ENCODE data around the gene PYM1.

Gene PYM1

DNA sequence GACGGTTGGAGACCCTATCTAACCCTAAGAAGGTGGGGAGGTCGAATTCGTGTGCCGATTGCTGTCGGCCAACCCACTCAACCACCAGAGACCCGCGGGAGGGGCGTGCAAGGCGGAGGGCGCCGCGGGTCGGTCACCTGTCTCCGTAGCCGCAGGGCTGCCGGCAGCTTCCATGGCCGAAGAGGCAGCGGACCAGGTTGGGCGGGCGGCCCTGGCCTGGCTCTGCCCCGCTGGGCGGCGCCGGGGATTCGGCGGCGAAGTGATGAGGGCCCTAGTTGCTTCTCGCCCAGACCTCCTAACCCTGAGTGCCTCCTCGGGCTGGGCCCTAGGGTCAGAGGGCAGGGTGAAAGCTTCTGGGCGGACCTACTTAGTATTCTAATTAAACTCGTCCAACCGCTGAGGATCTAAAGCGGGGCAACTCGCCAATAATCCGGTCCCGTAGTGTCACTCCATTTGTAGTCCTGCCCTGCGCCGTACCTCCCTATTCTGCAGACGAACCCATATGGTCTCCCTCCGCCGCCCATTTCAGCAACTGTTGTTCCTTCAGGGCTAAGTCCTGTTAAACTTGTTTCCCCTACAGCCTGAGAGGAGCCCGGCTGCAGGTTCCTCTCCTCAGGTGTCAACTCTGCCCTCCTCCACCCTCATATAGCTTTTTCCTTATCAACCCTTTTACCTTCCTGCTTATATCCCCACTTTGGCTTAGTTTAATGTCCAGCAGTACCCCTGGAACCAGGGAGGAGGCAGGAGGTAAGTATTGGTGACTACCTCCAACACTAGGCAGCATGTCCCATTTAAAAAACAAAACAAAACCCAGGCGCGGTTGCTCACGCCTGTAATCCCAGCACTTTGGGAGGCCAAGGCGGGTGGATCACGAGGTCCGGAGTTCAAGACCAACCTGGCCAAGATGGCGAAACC, at the start of gene PYM1:
Gene PYM1 (minus strand): TSS at position 307 of the 915 bp plus-strand sequence. CDS start 133 bp downstream, at position 174.
- Mint-ChIP-seq H3K27me3 (no peaks in the 10 kb centered on the region), H3K36me3 (ENCODE audit: low read depth) (peaks cover 52% of the 10 kb centered on the region), H3K4me1 (ENCODE audit: low read depth) (peaks cover 67% of the 10 kb centered on the region), H3K4me3 (peak within 1 kb of the TSS; percentile 95), H3K27ac (peak within 1 kb of the TSS; percentile 99), H3K9me3 (no peaks in the 10 kb centered on the region)
- intact Hi-C loops (cut with micrococcal nuclease): loop anchor here (1.0 to 2.0 kb wide), 4 partner anchors 13 to 111 kb away; partner anchors contain the start of genes DNAJC14 and SARNP

GRCh38 chr12:55974308-55974730, 46.6 kb upstream of the PYM1 start:
- H3K27ac Mint-ChIP-seq: no peak overlapping the region
- H3K9me3 Mint-ChIP-seq: no peaks in the 10 kb centered on the region
- H3K27me3 Mint-ChIP-seq: no peaks in the 10 kb centered on the region
- peaks cover 43% of the 10 kb centered on the region for H3K36me3 Mint-ChIP-seq (ENCODE audit: low read depth)
- peaks cover 34% of the 10 kb centered on the region for H3K4me1 Mint-ChIP-seq (ENCODE audit: low read depth)
- H3K4me3 Mint-ChIP-seq: no peak overlapping the region
- intact Hi-C loops (cut with micrococcal nuclease): no loop called here

DNA sequence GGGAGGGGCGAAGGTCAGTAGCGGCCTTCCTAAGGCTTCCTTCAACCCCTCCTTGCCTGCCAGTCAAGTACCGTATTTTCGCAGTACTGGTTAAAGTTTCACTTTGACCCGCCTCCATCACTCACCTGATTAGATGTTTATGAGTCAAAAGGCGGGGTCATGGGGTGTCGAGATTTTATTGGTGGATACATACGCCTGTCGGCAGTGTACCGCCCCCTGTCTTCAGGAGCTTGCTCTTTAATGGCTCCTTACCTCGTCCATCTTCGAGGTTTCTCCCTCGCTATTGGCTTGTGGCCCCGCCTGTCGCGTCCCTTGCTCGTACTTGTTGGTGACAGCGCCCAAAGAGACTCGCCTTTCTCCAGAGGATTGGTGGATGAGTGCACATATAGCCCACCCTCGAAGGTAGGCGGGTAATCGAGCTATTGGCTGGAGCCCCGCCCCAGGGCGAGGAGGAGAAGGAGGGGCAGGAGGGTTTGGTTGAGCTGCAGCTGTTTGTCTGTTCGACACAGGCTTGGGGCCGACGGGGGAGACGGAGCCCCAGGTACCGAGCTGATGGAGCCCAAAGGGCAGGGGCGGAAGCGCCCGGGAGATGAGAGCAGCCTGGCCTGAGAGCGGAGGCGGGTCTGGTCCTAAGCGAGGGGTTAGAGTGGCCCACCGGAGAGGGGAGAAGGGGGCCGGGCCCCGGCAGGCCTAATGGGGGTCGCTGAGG, 46.1 kb upstream of the PYM1 start, which contains the start of gene RAB5B:
Gene RAB5B (plus strand): TSS at position 480 of the 709 bp plus-strand sequence. CDS start 12,883 bp downstream, outside the sequence.
- no peaks in the 10 kb centered on the region for H3K27me3 Mint-ChIP-seq
- peaks cover 37% of the 10 kb centered on the region for H3K36me3 Mint-ChIP-seq (ENCODE audit: low read depth)
- no peak within 1 kb of the TSS for H3K4me3 Mint-ChIP-seq
- H3K4me1 Mint-ChIP-seq (ENCODE audit: low read depth): peaks cover 34% of the 10 kb centered on the region
- no peaks in the 10 kb centered on the region for H3K9me3 Mint-ChIP-seq
- intact Hi-C loops (cut with micrococcal nuclease): no loop called here
- H3K27ac Mint-ChIP-seq: no peak within 1 kb of the TSS

- Mint-ChIP-seq H3K36me3 (ENCODE audit: low read depth) (peaks cover 31% of the 10 kb centered on the region), H3K4me3 (no peak overlapping the region), H3K4me1 (ENCODE audit: low read depth) (peaks cover 30% of the 10 kb centered on the region), H3K9me3 (no peaks in the 10 kb centered on the region), H3K27ac (no peak overlapping the region), H3K27me3 (no peaks in the 10 kb centered on the region)
- intact Hi-C loops (cut with micrococcal nuclease): no loop called here
These were observed 45.4 kb upstream of the PYM1 start for GRCh38 chr12:55972911-55973598.

GRCh38 chr12:55972456-55972855, 44.8 kb upstream of the PYM1 start:
- H3K36me3 Mint-ChIP-seq (ENCODE audit: low read depth): peaks cover 26% of the 10 kb centered on the region
- H3K27me3 Mint-ChIP-seq: no peaks in the 10 kb centered on the region
- no peak overlapping the region for H3K4me3 Mint-ChIP-seq
- H3K9me3 Mint-ChIP-seq: no peaks in the 10 kb centered on the region
- intact Hi-C loops (cut with micrococcal nuclease): no loop called here
- no peak overlapping the region for H3K27ac Mint-ChIP-seq
- peaks cover 30% of the 10 kb centered on the region for H3K4me1 Mint-ChIP-seq (ENCODE audit: low read depth)

- Mint-ChIP-seq H3K4me1 (ENCODE audit: low read depth) (peaks cover 30% of the 10 kb centered on the region), H3K27ac (no peak overlapping the region), H3K4me3 (no peak overlapping the region), H3K36me3 (ENCODE audit: low read depth) (peaks cover 24% of the 10 kb centered on the region), H3K9me3 (no peaks in the 10 kb centered on the region), H3K27me3 (no peaks in the 10 kb centered on the region)
- intact Hi-C loops (cut with micrococcal nuclease): no loop called here
These were observed 44.3 kb upstream of the PYM1 start for GRCh38 chr12:55972042-55972441.

- intact Hi-C loops (cut with micrococcal nuclease): no loop called here
- H3K9me3 Mint-ChIP-seq: no peaks in the 10 kb centered on the region
- peaks cover 32% of the 10 kb centered on the region for H3K4me1 Mint-ChIP-seq (ENCODE audit: low read depth)
- no peak overlapping the region for H3K4me3 Mint-ChIP-seq
- H3K27ac Mint-ChIP-seq: peak overlapping the region; percentile 6
- H3K27me3 Mint-ChIP-seq: no peaks in the 10 kb centered on the region
- peaks cover 23% of the 10 kb centered on the region for H3K36me3 Mint-ChIP-seq (ENCODE audit: low read depth)
These were observed 43.1 kb upstream of the PYM1 start for GRCh38 chr12:55970775-55971174.

GRCh38 chr12:55969356-55969755, 41.7 kb upstream of the PYM1 start:
- H3K36me3 Mint-ChIP-seq (ENCODE audit: low read depth): peaks cover 23% of the 10 kb centered on the region
- H3K4me3 Mint-ChIP-seq: no peak overlapping the region
- intact Hi-C loops (cut with micrococcal nuclease): no loop called here
- no peaks in the 10 kb centered on the region for H3K27me3 Mint-ChIP-seq
- no peaks in the 10 kb centered on the region for H3K9me3 Mint-ChIP-seq
- no peak overlapping the region for H3K27ac Mint-ChIP-seq
- peaks cover 37% of the 10 kb centered on the region for H3K4me1 Mint-ChIP-seq (ENCODE audit: low read depth)

DNA sequence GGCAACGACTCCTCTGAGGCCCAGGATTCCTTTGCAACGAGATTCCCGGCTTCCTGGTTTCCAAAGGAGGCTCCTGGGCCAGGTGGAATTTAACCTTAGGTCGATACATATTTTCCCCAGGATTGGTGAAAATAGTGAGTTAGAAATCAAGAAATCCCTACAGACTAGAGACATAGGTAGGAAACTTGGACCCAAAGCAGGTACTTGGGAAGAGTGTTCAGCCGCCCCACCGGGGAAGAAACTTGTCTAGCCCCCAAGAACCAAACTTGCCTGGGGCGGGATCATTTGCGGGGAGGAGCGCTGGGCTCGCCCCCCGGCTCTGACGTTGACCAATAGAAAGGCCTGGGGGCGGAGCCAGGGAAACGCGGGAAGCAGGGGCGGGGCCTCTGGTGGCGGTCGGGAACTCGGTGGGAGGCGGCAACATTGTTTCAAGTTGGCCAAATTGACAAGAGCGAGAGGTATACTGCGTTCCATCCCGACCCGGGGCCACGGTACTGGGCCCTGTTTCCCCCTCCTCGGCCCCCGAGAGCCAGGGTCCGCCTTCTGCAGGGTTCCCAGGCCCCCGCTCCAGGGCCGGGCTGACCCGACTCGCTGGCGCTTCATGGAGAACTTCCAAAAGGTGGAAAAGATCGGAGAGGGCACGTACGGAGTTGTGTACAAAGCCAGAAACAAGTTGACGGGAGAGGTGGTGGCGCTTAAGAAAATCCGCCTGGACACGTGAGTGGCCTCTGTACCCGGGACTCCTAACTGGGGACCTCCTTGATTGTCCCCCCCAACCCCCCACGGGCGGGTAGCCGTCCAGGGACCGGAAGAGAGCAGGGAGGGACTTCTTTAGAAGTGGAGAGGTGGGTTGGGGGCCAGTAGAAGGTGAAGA, 39.0 kb upstream of the PYM1 start, which contains the start of gene CDK2:
Gene CDK2 (plus strand): TSS at position 423 of the 874 bp plus-strand sequence. CDS start 179 bp downstream, at position 602.
- peak within 1 kb of the TSS; percentile 80 for H3K27ac Mint-ChIP-seq
- intact Hi-C loops (cut with micrococcal nuclease): no loop called here

DNA sequence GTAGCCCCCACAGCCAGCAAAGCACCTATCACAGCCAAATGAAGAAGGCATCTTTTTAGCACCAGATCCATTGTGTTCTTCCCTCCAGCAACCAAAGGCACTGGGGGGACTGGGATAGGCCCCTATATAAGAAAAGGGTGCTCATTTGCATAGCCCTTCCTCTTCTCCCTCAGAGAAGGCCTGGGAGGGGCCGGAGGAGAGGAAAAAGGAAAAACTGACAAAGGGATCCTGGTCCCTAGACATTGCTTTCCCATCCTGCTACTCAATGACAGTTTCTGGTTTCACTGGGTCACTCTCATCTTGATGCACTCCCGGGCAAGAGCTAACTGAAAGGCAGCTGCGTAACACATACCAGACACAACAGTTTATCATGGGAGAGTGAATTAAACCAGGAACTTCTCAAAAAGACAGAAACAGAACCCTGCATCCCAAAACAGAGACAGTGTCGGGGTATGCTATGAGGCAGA, 38.3 kb upstream of the PYM1 start, which contains the start of gene PMEL:
Gene PMEL (minus strand): TSS at position 102 of the 467 bp plus-strand sequence. CDS start 31 bp downstream, at position 71.
- Mint-ChIP-seq H3K4me1 (ENCODE audit: low read depth) (peaks cover 31% of the 10 kb centered on the region), H3K9me3 (no peaks in the 10 kb centered on the region), H3K27ac (peak within 1 kb of the TSS; percentile 80), H3K4me3 (peak within 1 kb of the TSS; percentile 86), H3K27me3 (no peaks in the 10 kb centered on the region), H3K36me3 (ENCODE audit: low read depth) (peaks cover 16% of the 10 kb centered on the region)
- intact Hi-C loops (cut with micrococcal nuclease): no loop called here

More for the DNA sequence above, 39.0 kb upstream of the PYM1 start, which contains the start of gene CDK2:
- H3K36me3 Mint-ChIP-seq (ENCODE audit: low read depth): peaks cover 23% of the 10 kb centered on the region
- peaks cover 37% of the 10 kb centered on the region for H3K4me1 Mint-ChIP-seq (ENCODE audit: low read depth)
- no peaks in the 10 kb centered on the region for H3K27me3 Mint-ChIP-seq
- H3K4me3 Mint-ChIP-seq: peak within 1 kb of the TSS; percentile 86
- H3K9me3 Mint-ChIP-seq: no peaks in the 10 kb centered on the region

DNA sequence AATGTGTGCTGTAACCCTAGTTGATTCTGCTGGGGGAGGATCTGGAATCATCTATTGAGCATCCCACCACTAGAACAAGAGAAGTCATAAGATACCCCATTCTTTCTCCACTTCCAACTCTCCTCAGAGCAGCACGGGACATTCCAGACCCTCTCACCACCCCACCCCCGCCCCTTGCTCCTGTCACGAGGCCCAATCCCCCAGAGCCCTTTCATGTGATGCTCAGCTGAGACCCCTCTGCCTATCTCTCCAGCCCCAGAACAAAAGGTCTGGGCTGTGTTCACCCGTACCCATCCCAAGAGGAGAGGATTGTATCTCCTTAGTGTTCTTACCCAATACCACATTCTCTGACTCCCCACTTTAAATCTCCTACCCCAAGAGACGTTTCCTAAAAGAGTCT, 37.5 kb upstream of the PYM1 start:
- Mint-ChIP-seq H3K27ac (peak overlapping the region; percentile 12), H3K4me3 (no peak overlapping the region), H3K4me1 (ENCODE audit: low read depth) (peaks cover 29% of the 10 kb centered on the region), H3K9me3 (no peaks in the 10 kb centered on the region), H3K36me3 (ENCODE audit: low read depth) (peaks cover 10% of the 10 kb centered on the region), H3K27me3 (no peaks in the 10 kb centered on the region)
- intact Hi-C loops (cut with micrococcal nuclease): no loop called here

DNA sequence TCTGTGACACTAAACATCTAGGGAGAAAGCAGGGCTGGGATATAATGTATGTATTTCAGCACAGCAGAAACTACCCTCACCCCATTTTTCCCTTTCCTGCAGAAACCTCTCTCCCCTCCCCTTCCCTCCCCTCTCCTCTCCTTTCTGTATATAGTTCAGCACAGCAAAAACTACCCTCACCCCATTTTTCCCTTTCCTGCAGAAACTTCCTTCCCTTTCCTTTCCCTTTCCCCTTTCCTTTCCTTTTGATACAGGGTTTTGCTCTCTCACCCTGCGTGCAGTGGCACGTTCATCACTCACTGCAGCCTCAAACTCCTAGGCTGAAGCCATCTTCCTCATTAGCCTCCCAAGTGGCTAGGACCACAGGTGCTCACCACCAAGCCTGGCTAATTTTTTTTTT, 36.1 kb upstream of the PYM1 start:
- Mint-ChIP-seq H3K9me3 (no peaks in the 10 kb centered on the region), H3K36me3 (ENCODE audit: low read depth) (peaks cover 10% of the 10 kb centered on the region), H3K27me3 (no peaks in the 10 kb centered on the region), H3K27ac (no peak overlapping the region), H3K4me1 (ENCODE audit: low read depth) (peaks cover 29% of the 10 kb centered on the region), H3K4me3 (no peak overlapping the region)
- intact Hi-C loops (cut with micrococcal nuclease): no loop called here

Data from dendritic cell treated with granulocyte-macrophage colony-stimulating factor and Interleukin-4, amounts not matched to agents 40 ng/mL and 50 ng/mL, for 4 days (primary cell).